ENCODE data around the gene MMADHC.
A peak's percentile ranks its signal among the peaks of the same experiment; 100 is the strongest.

Gene MMADHC

GRCh38 chr2:149606251-149606811 is 18.8 kb upstream of the MMADHC start:
- no peaks in the 10 kb centered on the region for H3K4me1 ChIP-seq
- in situ Hi-C loops (cut with MboI; ENCODE audit: low sequenced_read_pairs) = loop anchor here (10.0 kb wide), 1 partner anchor 878 kb away; the partner anchor contains the start of gene RND3
- no peak for DNase-seq (ENCODE audit: low spot score in 2 of 2)

GRCh38 chr2:149603248-149603647 is 15.7 kb upstream of the MMADHC start:
- Histone ChIP-seq H3K36me3 (replicated peaks) (no peaks in the 10 kb centered on the region), H3K4me1 (no peaks in the 10 kb centered on the region), H3K27me3 (ENCODE audit: low read depth) (no peaks in the 10 kb centered on the region), H3K4me3 (no peak overlapping the region), H3K9me3 (no peaks in the 10 kb centered on the region)
- in situ Hi-C loops (cut with MboI; ENCODE audit: low sequenced_read_pairs) = loop anchor here (10.0 kb wide), 1 partner anchor 882 kb away; the partner anchor contains the start of gene RND3
- DNase-seq (ENCODE audit: low spot score in 2 of 2) = no peak

More at GRCh38 chr2:149606251-149606811, 18.8 kb upstream of the MMADHC start:
- Histone ChIP-seq H3K9me3 (no peaks in the 10 kb centered on the region), H3K27me3 (ENCODE audit: low read depth) (no peaks in the 10 kb centered on the region), H3K36me3 (replicated peaks) (no peaks in the 10 kb centered on the region), H3K4me3 (no peak overlapping the region)

GRCh38 chr2:149601141-149601796 is 13.7 kb upstream of the MMADHC start:
- in situ Hi-C loops (cut with MboI; ENCODE audit: low sequenced_read_pairs) = loop anchor here (10.0 kb wide), 1 partner anchor 884 kb away; the partner anchor contains the start of gene RND3
- Histone ChIP-seq H3K9me3 (no peaks in the 10 kb centered on the region), H3K4me1 (0 out of 2 replicates have a peak, but pooled peaks cover 3% of the 10 kb centered on the region), H3K4me3 (no peak overlapping the region), H3K36me3 (replicated peaks) (no peaks in the 10 kb centered on the region), H3K27me3 (ENCODE audit: low read depth) (no peaks in the 10 kb centered on the region)
- DNase-seq (ENCODE audit: low spot score in 2 of 2) = no peak

- Histone ChIP-seq H3K27me3 (ENCODE audit: low read depth) (no peaks in the 10 kb centered on the region), H3K4me3 (no peak overlapping the region), H3K4me1 (peaks cover 24% of the 10 kb centered on the region), H3K9me3 (no peaks in the 10 kb centered on the region), H3K36me3 (replicated peaks) (no peaks in the 10 kb centered on the region)
- in situ Hi-C loops (cut with MboI; ENCODE audit: low sequenced_read_pairs) = loop anchor here (10.0 kb wide), 1 partner anchor 1637 kb away; no protein-coding TSS in a partner anchor
- DNase-seq (ENCODE audit: low spot score in 2 of 2) = peak; percentile 53 to 61
Measured at GRCh38 chr2:149597668-149598326, 10.2 kb upstream of the MMADHC start.

- no peaks in the 10 kb centered on the region for H3K36me3 ChIP-seq (replicated peaks)
- H3K4me3 ChIP-seq = no peak overlapping the region
- H3K4me1 ChIP-seq = peaks cover 24% of the 10 kb centered on the region
- no peak for DNase-seq (ENCODE audit: low spot score in 2 of 2)
- no peaks in the 10 kb centered on the region for H3K27me3 ChIP-seq (ENCODE audit: low read depth)
- no peaks in the 10 kb centered on the region for H3K9me3 ChIP-seq
- in situ Hi-C loops (cut with MboI; ENCODE audit: low sequenced_read_pairs) = loop anchor here (10.0 kb wide), 1 partner anchor 1638 kb away; no protein-coding TSS in a partner anchor
Measured at GRCh38 chr2:149597050-149597667, 9.6 kb upstream of the MMADHC start.

GRCh38 chr2:149596471-149596870 is 8.9 kb upstream of the MMADHC start:
- no peaks in the 10 kb centered on the region for H3K27me3 ChIP-seq (ENCODE audit: low read depth)
- H3K4me1 ChIP-seq = peaks cover 24% of the 10 kb centered on the region
- in situ Hi-C loops (cut with MboI; ENCODE audit: low sequenced_read_pairs) = loop anchor here (10.0 kb wide), 1 partner anchor 1638 kb away; no protein-coding TSS in a partner anchor
- H3K9me3 ChIP-seq = no peaks in the 10 kb centered on the region
- H3K4me3 ChIP-seq = no peak overlapping the region
- no peaks in the 10 kb centered on the region for H3K36me3 ChIP-seq (replicated peaks)
- no peak for DNase-seq (ENCODE audit: low spot score in 2 of 2)

- no peaks in the 10 kb centered on the region for H3K36me3 ChIP-seq (replicated peaks)
- no peaks in the 10 kb centered on the region for H3K9me3 ChIP-seq
- in situ Hi-C loops (cut with MboI; ENCODE audit: low sequenced_read_pairs) = loop anchor here (10.0 kb wide), 1 partner anchor 1639 kb away; no protein-coding TSS in a partner anchor
- H3K27me3 ChIP-seq (ENCODE audit: low read depth) = no peaks in the 10 kb centered on the region
- DNase-seq (ENCODE audit: low spot score in 2 of 2) = no peak
- H3K4me1 ChIP-seq = peaks cover 24% of the 10 kb centered on the region
- H3K4me3 ChIP-seq = no peak overlapping the region
Measured at GRCh38 chr2:149595056-149595963, 7.7 kb upstream of the MMADHC start.

GRCh38 chr2:149594411-149594810 is 6.8 kb upstream of the MMADHC start:
- Histone ChIP-seq H3K36me3 (replicated peaks) (no peaks in the 10 kb centered on the region), H3K4me3 (no peak overlapping the region), H3K27me3 (ENCODE audit: low read depth) (no peaks in the 10 kb centered on the region), H3K4me1 (peaks cover 24% of the 10 kb centered on the region), H3K9me3 (no peaks in the 10 kb centered on the region)
- peak in 1 of 2 experiments; percentile 34 for DNase-seq (ENCODE audit: low spot score in 2 of 2)
- in situ Hi-C loops (cut with MboI; ENCODE audit: low sequenced_read_pairs) = loop anchor here (10.0 kb wide), 1 partner anchor 1640 kb away; no protein-coding TSS in a partner anchor

- Histone ChIP-seq H3K9me3 (no peaks in the 10 kb centered on the region), H3K36me3 (replicated peaks) (peaks cover 6% of the 10 kb centered on the region), H3K27me3 (ENCODE audit: low read depth) (no peaks in the 10 kb centered on the region), H3K4me1 (peaks cover 16% of the 10 kb centered on the region), H3K4me3 (peak overlapping the region; percentile 70)
- DNase-seq (ENCODE audit: low spot score in 2 of 2) = no peak
- in situ Hi-C loops (cut with MboI; ENCODE audit: low sequenced_read_pairs) = no loop called here
Measured at GRCh38 chr2:149587950-149588487, 444 bp upstream of the MMADHC start.

- Histone ChIP-seq H3K4me1 (peaks cover 16% of the 10 kb centered on the region), H3K36me3 (replicated peaks) (peaks cover 13% of the 10 kb centered on the region), H3K4me3 (peak overlapping the region; percentile 70), H3K9me3 (no peaks in the 10 kb centered on the region), H3K27me3 (ENCODE audit: low read depth) (no peaks in the 10 kb centered on the region)
- no peak for DNase-seq (ENCODE audit: low spot score in 2 of 2)
- in situ Hi-C loops (cut with MboI; ENCODE audit: low sequenced_read_pairs) = no loop called here
Measured at GRCh38 chr2:149586898-149587219, 716 bp downstream of the MMADHC start.

GRCh38 chr2:149586063-149586462 is 1.5 kb downstream of the MMADHC start:
- H3K9me3 ChIP-seq = no peaks in the 10 kb centered on the region
- peaks cover 16% of the 10 kb centered on the region for H3K4me1 ChIP-seq
- DNase-seq (ENCODE audit: low spot score in 2 of 2) = peak in 1 of 2 experiments; percentile 10
- in situ Hi-C loops (cut with MboI; ENCODE audit: low sequenced_read_pairs) = no loop called here
- H3K27me3 ChIP-seq (ENCODE audit: low read depth) = no peaks in the 10 kb centered on the region
- peak overlapping the region; percentile 70 for H3K4me3 ChIP-seq
- peaks cover 21% of the 10 kb centered on the region for H3K36me3 ChIP-seq (replicated peaks)

GRCh38 chr2:149585166-149585885 is 2.2 kb downstream of the MMADHC start:
- Histone ChIP-seq H3K36me3 (replicated peaks) (peaks cover 28% of the 10 kb centered on the region), H3K4me3 (peak overlapping the region; percentile 70), H3K4me1 (peaks cover 18% of the 10 kb centered on the region), H3K27me3 (ENCODE audit: low read depth) (no peaks in the 10 kb centered on the region), H3K9me3 (no peaks in the 10 kb centered on the region)
- in situ Hi-C loops (cut with MboI; ENCODE audit: low sequenced_read_pairs) = no loop called here
- DNase-seq (ENCODE audit: low spot score in 2 of 2) = no peak
